WERI-Rb-1 (cell line): ENCODE results near the gene TMEM87A.

Source experiments
- DNase-seq: peaks from one replicate; pipeline ENCODE4 v3.0.0-alpha.2; 2020
- H3K27ac ChIP-seq: fragments of 250-450 bp; sonication (Bioruptor Pico); 2 replicates; pipeline ENCODE4 v1.5.1; 2020; ENCODE audit warnings: mild to moderate bottlenecking, moderate library complexity
- H3K27me3 ChIP-seq: fragments of 250-450 bp; sonication (Bioruptor Pico); 2 replicates; pipeline ENCODE4 v1.5.1; 2021; ENCODE audit warnings: mild to moderate bottlenecking, low read depth, moderate library complexity; ENCODE audit not compliant: insufficient read depth, severe bottlenecking
- H3K36me3 ChIP-seq: fragments of 250-450 bp; sonication (Bioruptor Pico); 2 replicates; pipeline ENCODE4 v1.5.1; 2020; ENCODE audit warnings: mild to moderate bottlenecking, moderate library complexity
- H3K4me3 ChIP-seq: 2 replicates; pipeline ENCODE4 v1.5.1; 2011; ENCODE audit warnings: low read depth, mild to moderate bottlenecking, control low read depth, low read length
- H3K9me3 ChIP-seq: fragments of 250-450 bp; sonication (Bioruptor Pico); 2 replicates; pipeline ENCODE4 v1.5.1; 2021; ENCODE audit warnings: mild to moderate bottlenecking, moderate library complexity; ENCODE audit not compliant: severe bottlenecking
- CTCF ChIP-seq: IDR thresholded peaks from 2 replicates; pipeline ENCODE4 v1.5.1; 2011; ENCODE audit warnings: low read depth, mild to moderate bottlenecking, control low read depth, inconsistent platforms, low read length

TMEM87A gene

GRCh38 chr15:42163947-42164550 lies 109.2 kb downstream of the TMEM87A start:
- DNase-seq: no peak
- H3K36me3 ChIP-seq: peaks cover 70% of the 10 kb centered on the region
- no peaks in the 10 kb centered on the region for H3K27me3 ChIP-seq
- no peak overlapping the region for H3K4me3 ChIP-seq
- TF ChIP-seq CTCF: no peak
- no peaks in the 10 kb centered on the region for H3K9me3 ChIP-seq
- no peak overlapping the region for H3K27ac ChIP-seq

- H3K27me3 ChIP-seq: no peaks in the 10 kb centered on the region
- no peaks in the 10 kb centered on the region for H3K9me3 ChIP-seq
- no peak for DNase-seq
- no peak for TF ChIP-seq CTCF
- H3K4me3 ChIP-seq: no peak overlapping the region
- H3K27ac ChIP-seq: no peak overlapping the region
- peaks cover 71% of the 10 kb centered on the region for H3K36me3 ChIP-seq
Measured at GRCh38 chr15:42163291-42163690, 109.9 kb downstream of the TMEM87A start.
